Brain microvascular endothelial cell (primary cell): ENCODE data around the gene SEPTIN5.
A peak's percentile ranks its signal among the peaks of the same experiment; 100 is the strongest.

Experiments used
- DNase-seq: peaks from one replicate; pipeline ENCODE4 v3.0.0-alpha.2; 2020
- H3K27ac ChIP-seq: fragments of 250-450 bp; sonication (Bioruptor Pico); 2 replicates; pipeline ENCODE4 v1.5.1; 2020; ENCODE audit warnings: mild to moderate bottlenecking, moderate library complexity
- H3K27me3 ChIP-seq: fragments of 250-450 bp; sonication (Bioruptor Pico); replicated peaks from 2 replicates; pipeline ENCODE4 v1.5.1; 2020; ENCODE audit warnings: mild to moderate bottlenecking
- H3K36me3 ChIP-seq: fragments of 250-450 bp; sonication (Bioruptor Pico); replicated peaks from 2 replicates; pipeline ENCODE4 v1.5.1; 2020; ENCODE audit warnings: mild to moderate bottlenecking
- H3K4me3 ChIP-seq: 2 replicates; pipeline ENCODE4 v1.5.1; 2011; ENCODE audit warnings: low read depth, mild to moderate bottlenecking, control low read depth, low read length, moderate library complexity
- in situ Hi-C: cut with HindIII; loops from 2 replicates; pipeline ENCODE4 v1.10.0; 2017; ENCODE audit warnings: low sequenced_read_pairs, low pct_ligation_motif_present
- TF ChIP-seq, protein P1 (sequence below): IDR thresholded peaks from 2 replicates; pipeline ENCODE4 v1.5.1; 2011; ENCODE audit warnings: low read depth, mild to moderate bottlenecking, moderate library complexity, low read length, control low read depth, inconsistent platforms; ENCODE audit errors: missing control alignments

The SEPTIN5 gene

DNA sequence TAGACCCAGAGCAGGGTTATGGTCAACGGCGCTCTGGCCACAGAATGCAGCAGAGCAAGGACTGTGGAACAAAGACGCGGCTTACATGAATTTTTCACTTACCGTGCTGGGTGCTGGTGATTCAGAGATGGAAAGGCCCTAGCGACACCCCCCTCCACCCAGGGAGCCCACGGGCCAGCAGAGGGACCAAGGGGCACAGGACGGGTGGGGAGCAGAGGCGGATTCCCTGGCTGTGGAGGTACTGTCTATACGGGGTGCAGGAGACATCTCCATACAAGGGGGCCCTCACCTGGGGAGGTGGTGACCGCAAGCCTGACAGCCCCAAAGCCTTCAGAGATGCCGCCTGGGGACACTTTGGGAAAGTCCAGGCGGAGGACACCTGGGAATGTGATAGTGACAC is 1.1 kb upstream of the SEPTIN5 start:
- no peaks in the 10 kb centered on the region for H3K36me3 ChIP-seq
- no peak overlapping the region for H3K27ac ChIP-seq
- in situ Hi-C loops, result no loop called here
- peaks cover 2% of the 10 kb centered on the region for H3K27me3 ChIP-seq
- TF ChIP-seq, protein P1, sequence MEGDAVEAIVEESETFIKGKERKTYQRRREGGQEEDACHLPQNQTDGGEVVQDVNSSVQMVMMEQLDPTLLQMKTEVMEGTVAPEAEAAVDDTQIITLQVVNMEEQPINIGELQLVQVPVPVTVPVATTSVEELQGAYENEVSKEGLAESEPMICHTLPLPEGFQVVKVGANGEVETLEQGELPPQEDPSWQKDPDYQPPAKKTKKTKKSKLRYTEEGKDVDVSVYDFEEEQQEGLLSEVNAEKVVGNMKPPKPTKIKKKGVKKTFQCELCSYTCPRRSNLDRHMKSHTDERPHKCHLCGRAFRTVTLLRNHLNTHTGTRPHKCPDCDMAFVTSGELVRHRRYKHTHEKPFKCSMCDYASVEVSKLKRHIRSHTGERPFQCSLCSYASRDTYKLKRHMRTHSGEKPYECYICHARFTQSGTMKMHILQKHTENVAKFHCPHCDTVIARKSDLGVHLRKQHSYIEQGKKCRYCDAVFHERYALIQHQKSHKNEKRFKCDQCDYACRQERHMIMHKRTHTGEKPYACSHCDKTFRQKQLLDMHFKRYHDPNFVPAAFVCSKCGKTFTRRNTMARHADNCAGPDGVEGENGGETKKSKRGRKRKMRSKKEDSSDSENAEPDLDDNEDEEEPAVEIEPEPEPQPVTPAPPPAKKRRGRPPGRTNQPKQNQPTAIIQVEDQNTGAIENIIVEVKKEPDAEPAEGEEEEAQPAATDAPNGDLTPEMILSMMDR, result no peak
- no peak for DNase-seq
- H3K4me3 ChIP-seq, result no peak overlapping the region

DNA sequence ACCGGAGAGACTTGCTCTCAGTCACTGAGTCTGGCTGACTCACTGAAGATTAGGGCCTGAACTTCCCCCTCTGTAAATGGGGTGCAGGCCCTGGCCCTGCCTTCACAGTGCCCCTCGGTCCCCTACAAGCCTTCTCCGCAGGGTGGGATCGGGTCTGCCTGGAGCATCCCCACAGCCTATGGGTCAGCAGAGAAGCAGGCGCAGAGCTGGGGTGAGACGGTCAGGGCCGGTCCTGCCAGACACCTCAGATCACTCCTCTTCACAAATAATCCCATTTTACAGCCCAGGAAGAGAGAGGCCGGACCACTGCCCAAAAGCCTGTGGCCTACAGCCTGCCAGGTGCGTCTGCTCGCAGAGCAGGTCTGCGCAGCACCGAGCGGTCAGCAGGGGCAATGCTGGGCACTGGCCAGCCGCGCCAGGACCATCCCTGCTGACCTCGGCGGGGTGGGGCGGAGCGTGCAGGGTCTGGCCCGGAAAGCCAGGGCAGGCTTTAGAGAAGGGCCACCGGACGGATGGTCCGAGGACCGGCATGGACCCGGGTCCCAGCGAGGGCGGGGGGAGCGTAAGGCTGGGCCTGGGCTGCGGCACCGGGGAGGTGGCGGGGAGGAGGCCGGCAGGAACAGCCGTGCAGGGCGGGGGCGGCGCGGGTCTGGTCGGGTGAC is 522 bp upstream of the SEPTIN5 start:
- no peaks in the 10 kb centered on the region for H3K36me3 ChIP-seq
- H3K4me3 ChIP-seq, result peak overlapping the region; percentile 48

DNA sequence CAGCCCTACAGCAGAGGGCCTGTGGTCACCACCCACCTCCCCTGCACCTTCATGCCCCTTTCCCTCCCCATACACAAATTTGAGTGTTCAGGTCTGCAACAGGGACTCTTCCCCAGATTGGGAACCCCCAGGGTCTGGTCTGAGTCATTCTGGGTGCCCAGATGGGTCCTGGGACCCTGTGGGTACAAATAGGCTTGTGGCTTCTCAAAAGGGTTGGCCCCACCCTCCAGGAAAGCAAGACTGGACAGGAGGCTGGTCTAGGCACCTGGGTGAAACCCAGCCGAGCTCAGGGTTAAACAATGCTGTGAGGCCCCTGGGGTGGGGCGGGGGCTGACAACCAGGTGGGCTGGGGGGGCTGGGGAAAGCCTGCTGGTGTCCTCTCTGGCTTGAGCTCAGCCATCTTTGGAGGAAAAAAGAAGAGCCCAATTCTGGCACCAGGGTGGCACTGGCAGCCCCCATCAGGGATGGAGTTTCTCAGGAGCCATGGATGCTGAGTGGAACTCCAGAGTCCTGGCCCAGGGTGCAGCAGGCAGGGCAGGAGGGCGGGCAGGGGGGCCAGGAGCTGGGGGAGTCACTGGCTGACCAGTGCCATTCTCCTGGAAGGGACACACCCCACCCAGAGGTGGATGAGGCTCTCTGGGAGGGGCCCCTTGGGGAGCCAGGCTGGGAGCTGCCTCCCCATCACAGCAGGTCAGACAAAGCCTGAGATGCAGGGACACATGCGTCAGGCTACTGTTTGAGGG is 1.1 kb downstream of the SEPTIN5 start:
- no peak for DNase-seq
- peak overlapping the region; percentile 55 for H3K4me3 ChIP-seq
- H3K27me3 ChIP-seq, result no peaks in the 10 kb centered on the region
- H3K36me3 ChIP-seq, result no peaks in the 10 kb centered on the region
- TF ChIP-seq, protein P1, result no peak
- no peak overlapping the region for H3K27ac ChIP-seq
- in situ Hi-C loops, result no loop called here

More for the DNA sequence above, 522 bp upstream of the SEPTIN5 start:
- Histone ChIP-seq H3K27ac (no peak overlapping the region), H3K27me3 (peaks cover 2% of the 10 kb centered on the region)
- in situ Hi-C loops, result no loop called here
- DNase-seq, result no peak
- TF ChIP-seq, protein P1, result no peak

DNA sequence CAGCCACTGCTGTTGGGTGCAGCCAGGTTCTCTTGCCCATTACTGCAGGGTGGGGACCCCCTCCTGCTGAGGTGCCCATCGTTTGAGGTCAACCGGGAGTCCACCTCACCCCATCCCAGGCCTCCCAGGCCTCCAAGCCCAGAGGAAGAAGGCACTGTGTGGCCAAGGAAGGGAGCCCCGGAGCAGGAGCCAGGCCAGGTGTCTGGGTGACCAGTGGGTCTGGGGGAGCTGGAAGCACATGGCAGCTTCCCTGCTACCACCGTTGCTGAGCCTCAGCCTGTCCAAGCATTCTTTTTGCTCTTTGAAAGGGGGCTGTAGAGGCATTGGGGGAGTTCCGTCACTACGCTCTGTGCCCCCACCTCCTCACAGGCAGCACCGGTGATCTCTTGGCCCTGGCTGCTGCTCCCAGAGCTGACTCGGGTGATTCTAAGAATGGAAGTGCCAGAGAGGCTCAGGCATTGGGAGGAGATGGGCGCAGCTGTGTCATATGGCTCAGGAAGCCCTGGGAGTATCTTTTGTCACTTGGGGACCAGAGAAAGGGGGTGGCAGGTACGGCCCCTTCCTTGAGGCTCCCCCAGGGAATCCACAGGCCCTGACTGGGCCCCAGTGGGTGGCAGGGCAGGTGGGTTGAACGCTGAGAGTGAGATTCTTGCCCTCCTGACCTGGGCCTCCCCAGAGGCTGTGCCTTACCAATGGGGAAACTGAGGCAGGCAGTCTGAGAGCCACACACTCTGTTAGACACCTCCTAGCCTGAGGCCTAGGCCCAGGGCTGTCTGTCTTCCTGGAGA is 1.9 kb downstream of the SEPTIN5 start:
- Histone ChIP-seq H3K27ac (no peak overlapping the region), H3K36me3 (peaks cover 2% of the 10 kb centered on the region), H3K27me3 (no peaks in the 10 kb centered on the region), H3K4me3 (no peak overlapping the region)
- in situ Hi-C loops, result no loop called here
- no peak for DNase-seq
- TF ChIP-seq, protein P1, result no peak

DNA sequence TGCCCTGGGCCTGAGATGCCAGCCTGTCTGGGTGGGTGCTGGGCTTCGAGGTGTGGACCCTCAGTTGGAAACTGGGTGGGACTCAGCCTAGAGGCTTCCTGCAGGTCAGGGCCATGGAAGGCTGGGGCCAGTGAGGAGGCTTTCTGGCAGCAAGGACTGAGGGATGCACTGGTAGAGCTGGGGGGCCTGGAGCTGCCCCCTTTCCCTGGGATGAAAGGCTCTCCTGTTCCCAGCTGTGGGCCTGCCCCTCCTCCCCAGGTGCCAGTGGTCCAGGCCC is 2.5 kb downstream of the SEPTIN5 start:
- Histone ChIP-seq H3K36me3 (peaks cover 7% of the 10 kb centered on the region), H3K4me3 (no peak overlapping the region), H3K27ac (no peak overlapping the region), H3K27me3 (no peaks in the 10 kb centered on the region)
- no peak for DNase-seq
- TF ChIP-seq, protein P1, result no peak
- in situ Hi-C loops, result no loop called here
